GM23338 (cell line): ENCODE data around the gene PIK3C2G. TPM values are rescaled to one million over a fixed set of nuclear protein-coding genes. Genes with fewer than 3 reads are reported as not detected.

Experiments
- ATAC-seq: fragments of 200-7000 bp; cut with Tn5 transposase; 3 replicates; pipeline ENCODE4 v1.9.1; 2020
- DNase-seq: peaks from one replicate; pipeline ENCODE4 v3.0.0-alpha.2; 2015; ENCODE audit warnings: low spot score
- H2AFZ ChIP-seq: fragments of 200-600 bp; sonication (generic); 2 replicates; pipeline ENCODE4 v1.8.0; 2016; ENCODE audit warnings: antibody characterized with exemption, mild to moderate bottlenecking, moderate library complexity
- H3F3A ChIP-seq: fragments of 200-600 bp; sonication (generic); replicated peaks from 2 replicates; pipeline ENCODE4 v1.8.0; 2017; ENCODE audit warnings: antibody characterized with exemption, mixed run types, low read depth
- H3K27ac ChIP-seq: fragments of 200-600 bp; sonication (generic); 2 replicates; pipeline ENCODE4 v1.6.1; 2016; ENCODE audit warnings: low read depth
- H3K27me3 ChIP-seq: fragments of 200-600 bp; sonication (generic); 2 replicates; pipeline ENCODE4 v1.8.0; 2016; ENCODE audit warnings: mild to moderate bottlenecking, mixed run types, moderate library complexity; ENCODE audit not compliant: insufficient read depth
- H3K36me3 ChIP-seq: fragments of 200-600 bp; sonication (generic); 2 replicates; pipeline ENCODE4 v1.8.0; 2016; ENCODE audit warnings: mild to moderate bottlenecking; ENCODE audit not compliant: insufficient read depth
- H3K4me1 ChIP-seq: fragments of 200-600 bp; sonication (generic); 2 replicates; pipeline ENCODE4 v1.8.0; 2016; ENCODE audit warnings: mild to moderate bottlenecking, moderate library complexity; ENCODE audit not compliant: insufficient read depth
- H3K4me2 ChIP-seq: fragments of 200-600 bp; sonication (generic); 2 replicates; pipeline ENCODE4 v1.7.1; 2017; ENCODE audit warnings: mixed run types
- H3K4me3 ChIP-seq: fragments of 200-600 bp; sonication (generic); 2 replicates; pipeline ENCODE4 v1.6.1; 2016; ENCODE audit warnings: mixed run types
- H3K79me2 ChIP-seq: fragments of 200-600 bp; sonication (generic); replicated peaks from 2 replicates; pipeline ENCODE4 v1.8.0; 2017; ENCODE audit warnings: mild to moderate bottlenecking; ENCODE audit not compliant: insufficient read depth
- H3K9me2 ChIP-seq: fragments of 200-600 bp; sonication (generic); 2 replicates; pipeline ENCODE4 v1.8.0; 2017; ENCODE audit not compliant: insufficient read depth
- H4K20me1 ChIP-seq: fragments of 200-600 bp; sonication (generic); replicated peaks from 2 replicates; pipeline ENCODE4 v1.8.0; 2017; ENCODE audit warnings: mild to moderate bottlenecking; ENCODE audit not compliant: insufficient read depth
- H3K27ac Mint-ChIP-seq: 2 replicates; pipeline ENCODE4 v1.8.0; 2020; ENCODE audit warnings: inconsistent platforms, mild to moderate bottlenecking, moderate library complexity, mixed read lengths
- H3K27me3 Mint-ChIP-seq: 3 replicates; pipeline ENCODE4 v1.8.0; 2022; ENCODE audit warnings: low read depth, mild to moderate bottlenecking, moderate library complexity, mixed read lengths, inconsistent platforms; ENCODE audit not compliant: insufficient read depth, poor library complexity
- H3K36me3 Mint-ChIP-seq: 3 replicates; pipeline ENCODE4 v1.8.0; 2021; ENCODE audit warnings: low read depth, mild to moderate bottlenecking, inconsistent platforms, moderate library complexity, mixed read lengths
- H3K4me1 Mint-ChIP-seq: 3 replicates; pipeline ENCODE4 v1.8.0; 2020; ENCODE audit warnings: mild to moderate bottlenecking, inconsistent platforms, mixed read lengths
- H3K4me3 Mint-ChIP-seq: 3 replicates; pipeline ENCODE4 v1.8.0; 2021; ENCODE audit warnings: moderate library complexity, mild to moderate bottlenecking, inconsistent platforms, mixed read lengths
- H3K9me3 Mint-ChIP-seq: 3 replicates; pipeline ENCODE4 v1.8.0; 2020; ENCODE audit warnings: moderate library complexity, mild to moderate bottlenecking, inconsistent platforms, mixed read lengths
- CREB1 ChIP-seq: fragments of 250-450 bp; sonication (Bioruptor Pico); IDR thresholded peaks from 2 replicates; pipeline ENCODE4 v1.5.0; 2020; ENCODE audit warnings: low read depth, mild to moderate bottlenecking, moderate library complexity
- EZH2 ChIP-seq: fragments of 200-600 bp; sonication (generic); IDR thresholded peaks from one replicate; pipeline ENCODE4 v1.8.0; 2017; ENCODE audit warnings: antibody characterized with exemption, mild to moderate bottlenecking, low read depth; ENCODE audit not compliant: unreplicated experiment
- EZH2phosphoT487 ChIP-seq: fragments of 200-600 bp; sonication (generic); IDR thresholded peaks from one replicate; pipeline ENCODE4 v1.8.1; 2018; ENCODE audit warnings: antibody characterized with exemption; ENCODE audit not compliant: unreplicated experiment
- JUNB ChIP-seq: IDR thresholded peaks from one replicate; pipeline ENCODE4 v1.6.1; 2016; ENCODE audit warnings: antibody characterized with exemption; ENCODE audit not compliant: unreplicated experiment
- NANOG ChIP-seq: IDR thresholded peaks from 2 replicates; pipeline ENCODE4 v1.6.1; 2016; ENCODE audit warnings: antibody characterized with exemption, borderline replicate concordance
- POLR2AphosphoS5 ChIP-seq: IDR thresholded peaks from 2 replicates; pipeline ENCODE4 v1.6.1; 2016; ENCODE audit warnings: antibody characterized with exemption, low read depth
- STAT1 ChIP-seq: IDR thresholded peaks from one replicate; pipeline ENCODE4 v1.6.1; 2016; ENCODE audit warnings: antibody characterized with exemption; ENCODE audit not compliant: unreplicated experiment
- ZNF114 ChIP-seq: fragments of 250-450 bp; sonication (Bioruptor Pico); IDR thresholded peaks from 2 replicates; pipeline ENCODE4 v1.5.0; 2020; ENCODE audit warnings: mild to moderate bottlenecking, moderate library complexity
- ZNF331 ChIP-seq: fragments of 250-450 bp; sonication (Bioruptor Pico); IDR thresholded peaks from 2 replicates; pipeline ENCODE4 v1.5.0; 2020; ENCODE audit warnings: low read depth, mild to moderate bottlenecking, moderate library complexity
- polyA plus RNA-seq: library from polyadenylated mRNA; unstranded; fragments of >200 nt; fragmentation: Nextera tagmentation; extraction: Ambion mirVana; gene quantifications from 2 replicates; pipeline ENCODE4 v1.2.1, GENCODE V29; 2016
- total RNA-seq: library from RNA; depleted of rRNA; stranded (reverse); fragments of >200 nt; shearing (Covaris generic); gene quantifications from 2 replicates; pipeline ENCODE4 v1.2.3, GENCODE V29; 2014
- TF ChIP-seq, protein P1 (sequence below), 2 experiments: fragments of 200-600 bp in 1 of 2; sonication (generic) in 1 of 2; conservative IDR thresholded peaks; 2 replicates each; pipeline versions ENCODE4 v1.5.1 to v1.6.1; 2016 to 2017; ENCODE audit warnings: antibody characterized with exemption in 2 of 2, low read depth in 2 of 2, mild to moderate bottlenecking in 2 of 2, moderate library complexity in 1 of 2
- TF ChIP-seq, protein P2 (sequence below): IDR thresholded peaks from one replicate; pipeline ENCODE4 v1.6.1; 2018; ENCODE audit warnings: antibody characterized with exemption; ENCODE audit not compliant: unreplicated experiment
- TF ChIP-seq, protein P3 (sequence below): IDR thresholded peaks from 2 replicates; pipeline ENCODE4 v1.6.1; 2016; ENCODE audit warnings: antibody characterized with exemption

PIK3C2G gene
- total and polyA plus RNA-seq, 2 experiments from 2014 or later = not detected

DNA sequence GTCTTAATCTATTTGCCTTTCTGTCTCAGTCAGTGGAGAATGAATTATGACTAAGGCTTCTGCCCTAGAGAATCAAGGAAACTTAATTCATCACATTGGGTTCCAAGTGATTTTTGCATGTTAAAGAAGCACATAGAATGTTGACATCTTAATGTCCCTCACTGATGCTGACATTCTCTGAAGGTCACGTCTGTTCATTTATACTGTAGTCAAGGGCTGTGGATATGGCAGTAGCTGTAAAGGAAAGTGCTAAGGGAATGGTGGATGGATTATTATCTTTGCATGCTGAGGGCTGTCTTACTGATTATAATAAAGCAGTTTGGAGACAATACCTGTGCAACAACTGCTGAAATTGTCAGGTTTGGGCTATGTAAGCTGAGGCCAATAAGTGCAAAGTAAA, 315.3 kb downstream of the PIK3C2G start:
- Mint-ChIP-seq H3K27ac (no peak overlapping the region), H3K9me3 (no peaks in the 10 kb centered on the region), H3K4me3 (no peak overlapping the region), H3K36me3 (no peaks in the 10 kb centered on the region), H3K27me3 (no peaks in the 10 kb centered on the region), H3K4me1 (no peaks in the 10 kb centered on the region)
- Histone ChIP-seq H4K20me1 (no peaks in the 10 kb centered on the region), H3K36me3 (no peaks in the 10 kb centered on the region), H2AFZ (no peak overlapping the region), H3K4me3 (no peak overlapping the region), H3K9me2 (no peaks in the 10 kb centered on the region), H3K79me2 (no peaks in the 10 kb centered on the region), H3K4me1 (no peaks in the 10 kb centered on the region), H3F3A (no peaks in the 10 kb centered on the region), H3K27me3 (no peaks in the 10 kb centered on the region), H3K27ac (no peak overlapping the region), H3K4me2 (no peak overlapping the region)
- no peak for TF ChIP-seq ZNF114 (CRISPR knock-in tag)
- TF ChIP-seq EZH2 = no peak
- TF ChIP-seq, protein P1, sequence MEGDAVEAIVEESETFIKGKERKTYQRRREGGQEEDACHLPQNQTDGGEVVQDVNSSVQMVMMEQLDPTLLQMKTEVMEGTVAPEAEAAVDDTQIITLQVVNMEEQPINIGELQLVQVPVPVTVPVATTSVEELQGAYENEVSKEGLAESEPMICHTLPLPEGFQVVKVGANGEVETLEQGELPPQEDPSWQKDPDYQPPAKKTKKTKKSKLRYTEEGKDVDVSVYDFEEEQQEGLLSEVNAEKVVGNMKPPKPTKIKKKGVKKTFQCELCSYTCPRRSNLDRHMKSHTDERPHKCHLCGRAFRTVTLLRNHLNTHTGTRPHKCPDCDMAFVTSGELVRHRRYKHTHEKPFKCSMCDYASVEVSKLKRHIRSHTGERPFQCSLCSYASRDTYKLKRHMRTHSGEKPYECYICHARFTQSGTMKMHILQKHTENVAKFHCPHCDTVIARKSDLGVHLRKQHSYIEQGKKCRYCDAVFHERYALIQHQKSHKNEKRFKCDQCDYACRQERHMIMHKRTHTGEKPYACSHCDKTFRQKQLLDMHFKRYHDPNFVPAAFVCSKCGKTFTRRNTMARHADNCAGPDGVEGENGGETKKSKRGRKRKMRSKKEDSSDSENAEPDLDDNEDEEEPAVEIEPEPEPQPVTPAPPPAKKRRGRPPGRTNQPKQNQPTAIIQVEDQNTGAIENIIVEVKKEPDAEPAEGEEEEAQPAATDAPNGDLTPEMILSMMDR (conservative IDR thresholded peaks at IDR 0.05; ENCODE audit: low read depth in 2 of 2) = no peak
- no peak for TF ChIP-seq EZH2phosphoT487
- no peak for TF ChIP-seq ZNF331 (CRISPR knock-in tag)
- no peak for TF ChIP-seq NANOG
- TF ChIP-seq, protein P2, sequence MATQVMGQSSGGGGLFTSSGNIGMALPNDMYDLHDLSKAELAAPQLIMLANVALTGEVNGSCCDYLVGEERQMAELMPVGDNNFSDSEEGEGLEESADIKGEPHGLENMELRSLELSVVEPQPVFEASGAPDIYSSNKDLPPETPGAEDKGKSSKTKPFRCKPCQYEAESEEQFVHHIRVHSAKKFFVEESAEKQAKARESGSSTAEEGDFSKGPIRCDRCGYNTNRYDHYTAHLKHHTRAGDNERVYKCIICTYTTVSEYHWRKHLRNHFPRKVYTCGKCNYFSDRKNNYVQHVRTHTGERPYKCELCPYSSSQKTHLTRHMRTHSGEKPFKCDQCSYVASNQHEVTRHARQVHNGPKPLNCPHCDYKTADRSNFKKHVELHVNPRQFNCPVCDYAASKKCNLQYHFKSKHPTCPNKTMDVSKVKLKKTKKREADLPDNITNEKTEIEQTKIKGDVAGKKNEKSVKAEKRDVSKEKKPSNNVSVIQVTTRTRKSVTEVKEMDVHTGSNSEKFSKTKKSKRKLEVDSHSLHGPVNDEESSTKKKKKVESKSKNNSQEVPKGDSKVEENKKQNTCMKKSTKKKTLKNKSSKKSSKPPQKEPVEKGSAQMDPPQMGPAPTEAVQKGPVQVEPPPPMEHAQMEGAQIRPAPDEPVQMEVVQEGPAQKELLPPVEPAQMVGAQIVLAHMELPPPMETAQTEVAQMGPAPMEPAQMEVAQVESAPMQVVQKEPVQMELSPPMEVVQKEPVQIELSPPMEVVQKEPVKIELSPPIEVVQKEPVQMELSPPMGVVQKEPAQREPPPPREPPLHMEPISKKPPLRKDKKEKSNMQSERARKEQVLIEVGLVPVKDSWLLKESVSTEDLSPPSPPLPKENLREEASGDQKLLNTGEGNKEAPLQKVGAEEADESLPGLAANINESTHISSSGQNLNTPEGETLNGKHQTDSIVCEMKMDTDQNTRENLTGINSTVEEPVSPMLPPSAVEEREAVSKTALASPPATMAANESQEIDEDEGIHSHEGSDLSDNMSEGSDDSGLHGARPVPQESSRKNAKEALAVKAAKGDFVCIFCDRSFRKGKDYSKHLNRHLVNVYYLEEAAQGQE = no peak
- no peak for TF ChIP-seq STAT1
- no peak for TF ChIP-seq JUNB
- no peak for TF ChIP-seq POLR2AphosphoS5
- TF ChIP-seq CREB1 = no peak
- TF ChIP-seq, protein P3, sequence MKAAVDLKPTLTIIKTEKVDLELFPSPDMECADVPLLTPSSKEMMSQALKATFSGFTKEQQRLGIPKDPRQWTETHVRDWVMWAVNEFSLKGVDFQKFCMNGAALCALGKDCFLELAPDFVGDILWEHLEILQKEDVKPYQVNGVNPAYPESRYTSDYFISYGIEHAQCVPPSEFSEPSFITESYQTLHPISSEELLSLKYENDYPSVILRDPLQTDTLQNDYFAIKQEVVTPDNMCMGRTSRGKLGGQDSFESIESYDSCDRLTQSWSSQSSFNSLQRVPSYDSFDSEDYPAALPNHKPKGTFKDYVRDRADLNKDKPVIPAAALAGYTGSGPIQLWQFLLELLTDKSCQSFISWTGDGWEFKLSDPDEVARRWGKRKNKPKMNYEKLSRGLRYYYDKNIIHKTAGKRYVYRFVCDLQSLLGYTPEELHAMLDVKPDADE = no peak
- no peak for DNase-seq
- no peak for ATAC-seq
